Posterior cingulate gyrus (tissue), 11 donors: ENCODE data around the gene C12orf57.

Experiments
- DNase-seq, 10 donors: peaks; one replicate each; pipeline versions ENCODE4 v3.0.0 to v3.0.0-alpha.2; 2020 to 2021; ENCODE audit warnings: mixed read lengths in 3 of 10
- intact Hi-C: fragments of 100-400 bp; cut with DNase I; formaldehyde crosslinking; loops from one replicate; pipeline ENCODE4 v1.15.1; 2023

C12orf57 gene

GRCh38 chr12:6935371-6936193 is 8.2 kb upstream of the C12orf57 start:
- peak in 2 of 10 donors; percentile 60 to 62 for DNase-seq

GRCh38 chr12:6936194-6936635 is 7.6 kb upstream of the C12orf57 start:
- DNase-seq: peak in 1 of 10 donors; percentile 17
- intact Hi-C loops: no loop called here

More at GRCh38 chr12:6935371-6936193, 8.2 kb upstream of the C12orf57 start:
- intact Hi-C loops: no loop called here

GRCh38 chr12:6936636-6937480 is 7.0 kb upstream of the C12orf57 start:
- intact Hi-C loops: no loop called here

GRCh38 chr12:6937481-6938352 is 6.1 kb upstream of the C12orf57 start:
- peak; percentile 89 to 99 (median 92) for DNase-seq
- intact Hi-C loops: loop anchor here (2.0 kb wide), 1 partner anchor 31 kb away; no protein-coding TSS in a partner anchor

More at GRCh38 chr12:6936636-6937480, 7.0 kb upstream of the C12orf57 start:
- peak in 3 of 10 donors; percentile 28 to 89 (median 57) for DNase-seq

- intact Hi-C loops: loop anchor here (2.0 kb wide), 1 partner anchor 30 kb away; no protein-coding TSS in a partner anchor
- peak in 3 of 10 donors; percentile 68 to 84 (median 75) for DNase-seq
Observed at GRCh38 chr12:6938353-6939190, 5.2 kb upstream of the C12orf57 start.

- no peak for DNase-seq
- intact Hi-C loops: loop anchor here (2.0 kb wide), 1 partner anchor 30 kb away; no protein-coding TSS in a partner anchor
Observed at GRCh38 chr12:6939191-6939540, 4.7 kb upstream of the C12orf57 start.

GRCh38 chr12:6941267-6941666 is 2.6 kb upstream of the C12orf57 start:
- peak in 3 of 10 donors; percentile 33 to 72 (median 58) for DNase-seq

GRCh38 chr12:6941782-6942181 is 2.0 kb upstream of the C12orf57 start:
- intact Hi-C loops: loop anchor here (10.0 kb wide), 1 partner anchor 173 kb away; no protein-coding TSS in a partner anchor
- peak in 2 of 10 donors; percentile 33 for DNase-seq

More at GRCh38 chr12:6941267-6941666, 2.6 kb upstream of the C12orf57 start:
- intact Hi-C loops: loop anchor here (10.0 kb wide), 1 partner anchor 174 kb away; no protein-coding TSS in a partner anchor

- intact Hi-C loops: loop anchor here (10.0 kb wide), 1 partner anchor 173 kb away; no protein-coding TSS in a partner anchor
- DNase-seq: peak in 2 of 10 donors; percentile 23 to 70
Observed at GRCh38 chr12:6942331-6942665, 1.5 kb upstream of the C12orf57 start.

- intact Hi-C loops: loop anchor here (10.0 kb wide), 1 partner anchor 171 kb away; no protein-coding TSS in a partner anchor
Observed at GRCh38 chr12:6943389-6943721, 467 bp upstream of the C12orf57 start.

GRCh38 chr12:6944381-6945186 is 762 bp downstream of the C12orf57 start:
- intact Hi-C loops: loop anchor here (1.0 to 10.0 kb wide), 3 partner anchors 21 to 244 kb away; partner anchors contain the start of gene PEX5
- peak; percentile 87 to 99 (median 93) for DNase-seq

More at GRCh38 chr12:6943389-6943721, 467 bp upstream of the C12orf57 start:
- peak; percentile 78 to 98 (median 89) for DNase-seq

- intact Hi-C loops: loop anchor here (2.0 to 10.0 kb wide), 2 partner anchors 169 to 243 kb away; partner anchors contain the start of gene PEX5
- DNase-seq: peak in 3 of 10 donors; percentile 41 to 71 (median 59)
Observed at GRCh38 chr12:6945613-6946012, 1.8 kb downstream of the C12orf57 start.

- DNase-seq: peak in 3 of 10 donors; percentile 75 to 86 (median 80)
- intact Hi-C loops: loop anchor here (10.0 kb wide), 1 partner anchor 169 kb away; no protein-coding TSS in a partner anchor
Observed at GRCh38 chr12:6946033-6946919, 2.5 kb downstream of the C12orf57 start.

GRCh38 chr12:6946920-6947374 is 3.1 kb downstream of the C12orf57 start:
- DNase-seq: peak in 2 of 10 donors; percentile 14 to 55
- intact Hi-C loops: loop anchor here (10.0 kb wide), 1 partner anchor 168 kb away; no protein-coding TSS in a partner anchor

- peak in 3 of 10 donors; percentile 33 to 61 (median 39) for DNase-seq
- intact Hi-C loops: loop anchor here (10.0 kb wide), 1 partner anchor 167 kb away; no protein-coding TSS in a partner anchor
Observed at GRCh38 chr12:6947615-6948014, 3.8 kb downstream of the C12orf57 start.
